Osteoblast (primary cell): ENCODE data around the gene ADAMTS9. TPM values are rescaled to one million over a fixed set of nuclear protein-coding genes. Genes with fewer than 3 reads are reported as not detected.

Experiments used
- DNase-seq: peaks from one replicate; pipeline ENCODE4 v3.0.0; 2011; ENCODE audit warnings: low spot score, mixed read lengths; ENCODE audit not compliant: insufficient read length; ENCODE audit errors: missing footprints
- H2AFZ ChIP-seq: 2 replicates; pipeline ENCODE4 v1.6.0; 2011; ENCODE audit warnings: mild to moderate bottlenecking, low read length
- H3K27ac ChIP-seq: 2 replicates; pipeline ENCODE4 v1.5.1; 2011; ENCODE audit warnings: mild to moderate bottlenecking, low read depth, low read length, moderate library complexity
- H3K27me3 ChIP-seq: 2 replicates; pipeline ENCODE4 v1.6.0; 2012; ENCODE audit warnings: mild to moderate bottlenecking, control low read depth, inconsistent platforms, low read length, moderate library complexity; ENCODE audit not compliant: insufficient read depth
- H3K36me3 ChIP-seq: 2 replicates; pipeline ENCODE4 v1.5.1; 2011; ENCODE audit warnings: mild to moderate bottlenecking, low read length, control low read depth, moderate library complexity; ENCODE audit not compliant: insufficient read depth
- H3K4me1 ChIP-seq: 2 replicates; pipeline ENCODE4 v1.5.1; 2011; ENCODE audit warnings: mild to moderate bottlenecking, low read length, control low read depth, moderate library complexity; ENCODE audit not compliant: insufficient read depth
- H3K4me2 ChIP-seq: 2 replicates; pipeline ENCODE4 v1.6.0; 2011; ENCODE audit warnings: mild to moderate bottlenecking, low read length; ENCODE audit not compliant: insufficient read depth
- H3K4me3 ChIP-seq: fragments of 200-600 bp; sonication (generic); 3 replicates; pipeline ENCODE4 v1.5.1; 2012; ENCODE audit warnings: mild to moderate bottlenecking, low read length, inconsistent platforms; ENCODE audit not compliant: insufficient read depth
- H3K79me2 ChIP-seq: 2 replicates; pipeline ENCODE4 v1.6.0; 2012; ENCODE audit warnings: mild to moderate bottlenecking, low read length, control low read depth, inconsistent platforms; ENCODE audit not compliant: insufficient read depth
- H3K9me3 ChIP-seq: 2 replicates; pipeline ENCODE4 v1.5.1; 2011; ENCODE audit warnings: low read depth, low read length, control low read depth
- H4K20me1 ChIP-seq: 2 replicates; pipeline ENCODE4 v1.6.0; 2012; ENCODE audit warnings: mild to moderate bottlenecking, low read length, control low read depth; ENCODE audit not compliant: insufficient read depth
- CTCF ChIP-seq: IDR thresholded peaks from 2 replicates; pipeline ENCODE4 v1.5.1; 2011; ENCODE audit warnings: mild to moderate bottlenecking, low read depth, low read length, moderate library complexity; ENCODE audit errors: extremely low read depth
- total RNA-seq: library from RNA; depleted of rRNA; stranded (reverse); fragments of >200 nt; gene quantifications from 2 replicates; pipeline ENCODE4 v1.2.3, GENCODE V29; 2012

ADAMTS9 gene
- total RNA-seq, 1 donor = 4.0 TPM

GRCh38 chr3:64728994-64729393, 41.2 kb upstream of the ADAMTS9 start:
- H3K4me1 ChIP-seq = no peaks in the 10 kb centered on the region
- no peak overlapping the region for H3K27ac ChIP-seq
- no peak overlapping the region for H3K4me2 ChIP-seq
- H3K79me2 ChIP-seq = no peaks in the 10 kb centered on the region
- no peaks in the 10 kb centered on the region for H4K20me1 ChIP-seq
- no peaks in the 10 kb centered on the region for H3K36me3 ChIP-seq
- no peak overlapping the region for H3K4me3 ChIP-seq
- no peak for TF ChIP-seq CTCF
- H3K27me3 ChIP-seq = no peaks in the 10 kb centered on the region
- H3K9me3 ChIP-seq = no peaks in the 10 kb centered on the region
- H2AFZ ChIP-seq = no peak overlapping the region
- no peak for DNase-seq

GRCh38 chr3:64728428-64728827, 40.6 kb upstream of the ADAMTS9 start:
- no peak overlapping the region for H3K27ac ChIP-seq
- no peak for TF ChIP-seq CTCF
- H3K36me3 ChIP-seq = no peaks in the 10 kb centered on the region
- no peaks in the 10 kb centered on the region for H3K9me3 ChIP-seq
- no peaks in the 10 kb centered on the region for H3K79me2 ChIP-seq
- no peak overlapping the region for H2AFZ ChIP-seq
- H3K27me3 ChIP-seq = no peaks in the 10 kb centered on the region
- H3K4me3 ChIP-seq = no peak overlapping the region
- no peak for DNase-seq
- H3K4me1 ChIP-seq = no peaks in the 10 kb centered on the region
- H4K20me1 ChIP-seq = no peaks in the 10 kb centered on the region
- no peak overlapping the region for H3K4me2 ChIP-seq

GRCh38 chr3:64726414-64727090, 38.8 kb upstream of the ADAMTS9 start:
- H4K20me1 ChIP-seq = no peaks in the 10 kb centered on the region
- H3K27ac ChIP-seq = no peak overlapping the region
- no peaks in the 10 kb centered on the region for H3K4me1 ChIP-seq
- no peak overlapping the region for H3K4me2 ChIP-seq
- no peaks in the 10 kb centered on the region for H3K27me3 ChIP-seq
- H3K79me2 ChIP-seq = no peaks in the 10 kb centered on the region
- no peaks in the 10 kb centered on the region for H3K36me3 ChIP-seq
- no peak overlapping the region for H3K4me3 ChIP-seq
- TF ChIP-seq CTCF = no peak
- DNase-seq = no peak
- no peak overlapping the region for H2AFZ ChIP-seq
- H3K9me3 ChIP-seq = no peaks in the 10 kb centered on the region

GRCh38 chr3:64718976-64719375, 31.2 kb upstream of the ADAMTS9 start:
- H3K4me3 ChIP-seq = no peak overlapping the region
- no peak overlapping the region for H2AFZ ChIP-seq
- no peaks in the 10 kb centered on the region for H3K27me3 ChIP-seq
- no peaks in the 10 kb centered on the region for H4K20me1 ChIP-seq
- DNase-seq = no peak
- H3K27ac ChIP-seq = no peak overlapping the region
- H3K4me1 ChIP-seq = no peaks in the 10 kb centered on the region
- H3K9me3 ChIP-seq = no peaks in the 10 kb centered on the region
- no peaks in the 10 kb centered on the region for H3K79me2 ChIP-seq
- no peak overlapping the region for H3K4me2 ChIP-seq
- TF ChIP-seq CTCF = no peak
- H3K36me3 ChIP-seq = no peaks in the 10 kb centered on the region
